CD4-positive, CD25-positive, alpha-beta regulatory T cell (primary cell): ENCODE measurements around the gene CORO1C. TPM values are rescaled to one million over a fixed set of nuclear protein-coding genes. Genes with fewer than 3 reads are reported as not detected.
A peak's percentile ranks its signal among the peaks of the same experiment; 100 is the strongest.

Experiments
- ATAC-seq, 2 donors: fragments of 150-1000 bp; cut with Tn5 transposase; one replicate each; pipeline ENCODE4 v1.10.0; 2021; ENCODE audit warnings: low read depth in 2 of 2, moderate number of reproducible peaks in 2 of 2, moderate library complexity in 1 of 2
- DNase-seq, 3 donors: peaks; one replicate each; pipeline versions ENCODE4 v3.0.0 to v3.0.0-alpha.2; 2012 to 2022; ENCODE audit warnings: mixed read lengths in 1 of 3
- H3K27ac ChIP-seq: one replicate; pipeline ENCODE4 v1.7.0; 2013; ENCODE audit warnings: mild to moderate bottlenecking, low read length; ENCODE audit not compliant: insufficient read depth, poor library complexity, severe bottlenecking
- H3K27me3 ChIP-seq: one replicate; pipeline ENCODE4 v1.7.0; 2013; ENCODE audit warnings: low read length; ENCODE audit not compliant: control insufficient read depth, insufficient read depth
- H3K36me3 ChIP-seq: one replicate; pipeline ENCODE4 v1.7.0; 2013; ENCODE audit warnings: mild to moderate bottlenecking, low read length, moderate library complexity; ENCODE audit not compliant: control insufficient read depth, insufficient read depth
- H3K4me1 ChIP-seq: 2 replicates; pipeline ENCODE4 v1.7.0; 2013; ENCODE audit warnings: mild to moderate bottlenecking, low read length; ENCODE audit not compliant: insufficient read depth, control insufficient read depth, poor library complexity, severe bottlenecking
- H3K4me3 ChIP-seq: one replicate; pipeline ENCODE4 v1.7.0; 2013; ENCODE audit warnings: low read depth, mild to moderate bottlenecking, low read length, moderate library complexity
- H3K9me3 ChIP-seq, 2 experiments: 1 replicate in 1 of 2; 2 replicates in 1 of 2; pipeline ENCODE4 v1.7.0; 2013; ENCODE audit warnings: low read length in 2 of 2, mild to moderate bottlenecking in 1 of 2, moderate library complexity in 1 of 2; ENCODE audit not compliant: control insufficient read depth in 2 of 2
- H3K27ac Mint-ChIP-seq, 3 donors: one replicate each; pipeline ENCODE4 v1.8.0; 2020 to 2022; ENCODE audit warnings: mild to moderate bottlenecking in 3 of 3, mixed read lengths in 3 of 3, moderate library complexity in 2 of 3
- H3K27me3 Mint-ChIP-seq: one replicate; pipeline ENCODE4 v1.8.0; 2022; ENCODE audit warnings: mild to moderate bottlenecking, mixed read lengths
- H3K36me3 Mint-ChIP-seq: one replicate; pipeline ENCODE4 v1.8.0; 2020; ENCODE audit warnings: mixed read lengths
- H3K4me1 Mint-ChIP-seq, 4 donors: one replicate each; pipeline ENCODE4 v1.8.0; 2020 to 2022; ENCODE audit warnings: mixed read lengths in 4 of 4, mild to moderate bottlenecking in 1 of 4
- H3K4me3 Mint-ChIP-seq, 4 donors: one replicate each; pipeline ENCODE4 v1.8.0; 2020 to 2022; ENCODE audit warnings: mild to moderate bottlenecking in 4 of 4, mixed read lengths in 4 of 4, moderate library complexity in 3 of 4
- H3K9me3 Mint-ChIP-seq, 7 donors: one replicate each; pipeline ENCODE4 v1.8.0; 2020 to 2022; ENCODE audit warnings: mixed read lengths in 7 of 7, mild to moderate bottlenecking in 3 of 7, moderate library complexity in 2 of 7
- polyA plus RNA-seq, 4 donors: library from polyadenylated mRNA; unstranded; fragments of 300-500 nt; fragmentation: Illumina TruSeq; gene quantifications; one replicate each; pipeline ENCODE4 v1.2.3, GENCODE V29; 2021
- total RNA-seq: library from RNA; stranded (reverse); gene quantifications from one replicate; pipeline ENCODE4 v1.2.3, GENCODE V29; 2022

Gene CORO1C
- total and polyA plus RNA-seq, 5 donors from 2014 or later: 9.4 to 22.8 (median 21.2) TPM

DNA sequence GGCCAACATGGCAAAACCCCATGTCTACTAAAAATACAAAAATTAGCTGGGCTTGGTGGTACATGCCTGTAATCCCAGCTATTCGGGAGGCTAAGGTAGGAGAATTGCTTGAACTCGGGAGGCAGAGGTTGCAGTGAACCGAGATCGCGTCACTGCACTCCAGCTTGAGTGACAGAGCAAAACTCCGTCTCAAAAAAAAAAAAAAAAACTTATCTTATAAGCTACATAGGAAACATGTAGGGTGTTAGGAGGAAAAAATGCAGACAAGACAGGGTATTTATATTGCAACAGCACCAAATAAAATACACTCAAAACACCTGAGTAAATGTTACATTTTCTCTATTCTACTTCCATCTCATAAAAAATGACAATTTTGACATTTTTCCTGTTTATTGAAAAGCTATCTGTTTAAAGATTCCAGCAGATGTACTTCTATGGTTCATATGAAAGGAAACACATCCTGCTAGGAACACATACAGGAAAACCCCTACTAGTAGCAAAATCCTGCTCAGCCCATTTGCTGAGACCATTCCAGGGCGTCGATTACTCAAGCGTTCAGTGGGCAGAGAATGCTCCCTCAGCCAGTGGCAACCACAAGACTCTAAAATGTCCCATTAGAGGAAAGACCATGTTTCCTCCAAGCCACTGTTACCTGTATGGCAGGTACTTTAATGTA is 19.7 kb downstream of the CORO1C start:
- H3K4me3 Mint-ChIP-seq: no peak overlapping the region
- Histone ChIP-seq H3K4me3 (no peak overlapping the region), H3K4me1 (no peaks in the 10 kb centered on the region), H3K9me3 (no peaks in the 10 kb centered on the region), H3K27ac (no peak overlapping the region), H3K27me3 (no peaks in the 10 kb centered on the region), H3K36me3 (no peaks in the 10 kb centered on the region)
- H3K36me3 Mint-ChIP-seq: no peaks in the 10 kb centered on the region
- no peak for ATAC-seq
- H3K9me3 Mint-ChIP-seq: no peaks in the 10 kb centered on the region
- H3K27ac Mint-ChIP-seq: no peak overlapping the region
- no peaks in the 10 kb centered on the region for H3K27me3 Mint-ChIP-seq
- H3K4me1 Mint-ChIP-seq: peaks cover 0 to 5% (median 1%) of the 10 kb centered on the region in 4 donors
- no peak for DNase-seq

- Histone ChIP-seq H3K9me3 (no peaks in the 10 kb centered on the region), H3K27me3 (no peaks in the 10 kb centered on the region), H3K36me3 (no peaks in the 10 kb centered on the region), H3K27ac (no peak overlapping the region), H3K4me1 (no peaks in the 10 kb centered on the region), H3K4me3 (no peak overlapping the region)
- no peaks in the 10 kb centered on the region for H3K27me3 Mint-ChIP-seq
- no peaks in the 10 kb centered on the region for H3K9me3 Mint-ChIP-seq
- H3K4me3 Mint-ChIP-seq: no peak overlapping the region
- ATAC-seq (no peak), DNase-seq (no peak)
- peaks cover 3% of the 10 kb centered on the region for H3K36me3 Mint-ChIP-seq
- no peak overlapping the region for H3K27ac Mint-ChIP-seq
- peaks cover 2 to 5% (median 4%) of the 10 kb centered on the region in 4 donors for H3K4me1 Mint-ChIP-seq
Observed at GRCh38 chr12:108709697-108710096, 21.6 kb downstream of the CORO1C start.

DNA sequence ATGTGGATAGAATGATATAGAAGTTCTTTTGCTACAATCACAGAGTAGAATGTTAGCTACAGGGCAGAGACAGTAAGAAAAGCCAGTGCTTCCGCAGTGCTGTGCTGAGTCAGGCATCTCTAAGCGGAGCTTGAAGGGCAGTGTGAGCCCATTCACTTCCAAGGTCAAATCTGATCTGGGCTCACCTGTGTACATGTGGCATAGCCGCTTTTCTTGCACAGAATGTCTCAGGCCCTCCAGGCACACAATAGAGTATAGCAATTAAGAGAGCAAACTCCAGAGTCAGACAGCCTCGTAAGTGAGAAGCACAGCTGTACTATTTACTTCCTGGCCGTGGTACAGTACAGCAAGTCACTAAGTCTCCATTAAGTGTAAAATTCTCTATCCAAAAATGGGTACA is 26.8 kb downstream of the CORO1C start:
- H3K27ac ChIP-seq: no peak overlapping the region
- H3K4me1 Mint-ChIP-seq: peaks cover 0 to 6% (median 2%) of the 10 kb centered on the region in 4 donors
- no peak for DNase-seq

GRCh38 chr12:108702595-108703320 is 28.6 kb downstream of the CORO1C start:
- Mint-ChIP-seq H3K27me3 (no peaks in the 10 kb centered on the region), H3K36me3 (peaks cover 18% of the 10 kb centered on the region), H3K4me1 (peaks cover 0 to 7% (median 4%) of the 10 kb centered on the region in 4 donors), H3K9me3 (no peaks in the 10 kb centered on the region), H3K4me3 (no peak overlapping the region), H3K27ac (peak overlapping the region in 2 of 3 donors; percentile 16 to 53)
- Histone ChIP-seq H3K36me3 (no peaks in the 10 kb centered on the region), H3K27me3 (no peaks in the 10 kb centered on the region), H3K27ac (no peak overlapping the region), H3K9me3 (no peaks in the 10 kb centered on the region), H3K4me1 (no peaks in the 10 kb centered on the region), H3K4me3 (no peak overlapping the region)
- no peak for DNase-seq
- ATAC-seq: no peak

More for the DNA sequence above, 26.8 kb downstream of the CORO1C start:
- Mint-ChIP-seq H3K36me3 (peaks cover 11% of the 10 kb centered on the region), H3K4me3 (no peak overlapping the region), H3K27me3 (no peaks in the 10 kb centered on the region), H3K27ac (no peak overlapping the region), H3K9me3 (no peaks in the 10 kb centered on the region)
- H3K36me3 ChIP-seq: no peaks in the 10 kb centered on the region
- no peak for ATAC-seq
- no peak overlapping the region for H3K4me3 ChIP-seq
- no peaks in the 10 kb centered on the region for H3K9me3 ChIP-seq
- H3K4me1 ChIP-seq: no peaks in the 10 kb centered on the region
- H3K27me3 ChIP-seq: no peaks in the 10 kb centered on the region

- no peak for DNase-seq
- H3K27me3 Mint-ChIP-seq: no peaks in the 10 kb centered on the region
- H3K36me3 Mint-ChIP-seq: peaks cover 18% of the 10 kb centered on the region
- no peak overlapping the region for H3K27ac Mint-ChIP-seq
- no peaks in the 10 kb centered on the region for H3K9me3 ChIP-seq
- H3K27ac ChIP-seq: no peak overlapping the region
- H3K36me3 ChIP-seq: no peaks in the 10 kb centered on the region
- no peak for ATAC-seq
- H3K4me1 Mint-ChIP-seq: peaks cover 0 to 8% (median 5%) of the 10 kb centered on the region in 4 donors
- no peak overlapping the region for H3K4me3 ChIP-seq
- no peaks in the 10 kb centered on the region for H3K27me3 ChIP-seq
- H3K4me3 Mint-ChIP-seq: no peak overlapping the region
- no peaks in the 10 kb centered on the region for H3K4me1 ChIP-seq
- H3K9me3 Mint-ChIP-seq: no peaks in the 10 kb centered on the region
Observed at GRCh38 chr12:108701779-108702441, 29.4 kb downstream of the CORO1C start.

DNA sequence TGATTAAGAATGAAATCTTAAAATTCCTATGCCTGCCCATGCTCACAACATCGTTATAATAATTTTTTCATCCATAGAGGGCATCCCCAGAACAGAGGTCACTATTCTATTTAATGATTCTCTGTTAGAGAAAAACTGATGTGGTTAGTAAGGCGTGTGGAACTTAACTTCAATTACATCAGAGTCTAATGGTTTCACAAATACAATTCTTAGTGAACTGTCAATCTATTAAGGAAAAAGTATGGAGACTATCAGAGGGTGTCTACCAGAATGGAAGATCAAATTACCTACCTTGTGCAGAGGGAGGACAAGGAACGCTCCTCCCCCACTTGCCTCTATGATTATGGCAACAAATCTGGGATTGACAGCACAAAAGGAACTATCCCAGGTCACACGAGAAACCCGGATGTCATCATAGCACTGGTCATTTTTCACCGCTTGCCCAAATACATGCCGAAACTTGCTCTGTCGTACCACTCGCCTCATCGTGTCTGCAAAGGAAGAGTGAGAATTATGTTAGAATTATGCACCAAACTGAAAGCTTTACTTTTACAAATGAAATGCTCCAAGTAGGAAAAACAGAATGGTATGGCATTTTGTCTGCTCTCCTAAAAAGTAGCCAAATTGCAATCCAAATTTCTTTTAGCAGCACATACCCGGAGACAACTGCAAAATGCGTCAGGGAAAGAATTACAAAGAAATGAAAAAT is 30.3 kb downstream of the CORO1C start:
- H3K4me3 ChIP-seq: no peak overlapping the region
- no peak overlapping the region for H3K27ac ChIP-seq
- Mint-ChIP-seq H3K36me3 (peaks cover 18% of the 10 kb centered on the region), H3K9me3 (no peaks in the 10 kb centered on the region), H3K4me3 (no peak overlapping the region), H3K27me3 (no peaks in the 10 kb centered on the region), H3K27ac (peak overlapping the region in 1 of 3 donors; percentile 70), H3K4me1 (peaks cover 0 to 12% (median 6%) of the 10 kb centered on the region in 4 donors)
- no peaks in the 10 kb centered on the region for H3K27me3 ChIP-seq
- no peak for ATAC-seq
- H3K9me3 ChIP-seq: no peaks in the 10 kb centered on the region
- no peaks in the 10 kb centered on the region for H3K4me1 ChIP-seq
- no peaks in the 10 kb centered on the region for H3K36me3 ChIP-seq
- DNase-seq: no peak

- no peak overlapping the region for H3K27ac ChIP-seq
- H3K4me1 Mint-ChIP-seq: peaks cover 0 to 11% (median 6%) of the 10 kb centered on the region in 4 donors
- no peak overlapping the region for H3K27ac Mint-ChIP-seq
- no peaks in the 10 kb centered on the region for H3K27me3 ChIP-seq
- DNase-seq: no peak
- no peaks in the 10 kb centered on the region for H3K27me3 Mint-ChIP-seq
- no peak overlapping the region for H3K4me3 Mint-ChIP-seq
- no peaks in the 10 kb centered on the region for H3K9me3 Mint-ChIP-seq
- no peaks in the 10 kb centered on the region for H3K9me3 ChIP-seq
- no peaks in the 10 kb centered on the region for H3K36me3 ChIP-seq
- H3K4me3 ChIP-seq: no peak overlapping the region
- H3K4me1 ChIP-seq: no peaks in the 10 kb centered on the region
- peaks cover 15% of the 10 kb centered on the region for H3K36me3 Mint-ChIP-seq
- no peak for ATAC-seq
Observed at GRCh38 chr12:108699955-108700563, 31.3 kb downstream of the CORO1C start.
